HG03097 (cell line): ENCODE results near the gene KBTBD6.
"Not testable (repeated sequence)": the region's sequence is repeated elsewhere in the genome, so short reads cannot be mapped to it uniquely, and the experiment has no call there.

ENCODE experiments used
- ATAC-seq: cut with Tn5 transposase; IDR thresholded peaks from one replicate; pipeline ENCODE4 v1.9.1; 2021; ENCODE audit not compliant: unreplicated experiment, low FRiP score

KBTBD6 gene, protein sequence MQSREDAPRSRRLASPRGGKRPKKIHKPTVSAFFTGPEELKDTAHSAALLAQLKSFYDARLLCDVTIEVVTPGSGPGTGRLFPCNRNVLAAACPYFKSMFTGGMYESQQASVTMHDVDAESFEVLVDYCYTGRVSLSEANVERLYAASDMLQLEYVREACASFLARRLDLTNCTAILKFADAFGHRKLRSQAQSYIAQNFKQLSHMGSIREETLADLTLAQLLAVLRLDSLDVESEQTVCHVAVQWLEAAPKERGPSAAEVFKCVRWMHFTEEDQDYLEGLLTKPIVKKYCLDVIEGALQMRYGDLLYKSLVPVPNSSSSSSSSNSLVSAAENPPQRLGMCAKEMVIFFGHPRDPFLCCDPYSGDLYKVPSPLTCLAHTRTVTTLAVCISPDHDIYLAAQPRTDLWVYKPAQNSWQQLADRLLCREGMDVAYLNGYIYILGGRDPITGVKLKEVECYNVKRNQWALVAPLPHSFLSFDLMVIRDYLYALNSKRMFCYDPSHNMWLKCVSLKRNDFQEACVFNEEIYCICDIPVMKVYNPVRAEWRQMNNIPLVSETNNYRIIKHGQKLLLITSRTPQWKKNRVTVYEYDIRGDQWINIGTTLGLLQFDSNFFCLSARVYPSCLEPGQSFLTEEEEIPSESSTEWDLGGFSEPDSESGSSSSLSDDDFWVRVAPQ

DNA sequence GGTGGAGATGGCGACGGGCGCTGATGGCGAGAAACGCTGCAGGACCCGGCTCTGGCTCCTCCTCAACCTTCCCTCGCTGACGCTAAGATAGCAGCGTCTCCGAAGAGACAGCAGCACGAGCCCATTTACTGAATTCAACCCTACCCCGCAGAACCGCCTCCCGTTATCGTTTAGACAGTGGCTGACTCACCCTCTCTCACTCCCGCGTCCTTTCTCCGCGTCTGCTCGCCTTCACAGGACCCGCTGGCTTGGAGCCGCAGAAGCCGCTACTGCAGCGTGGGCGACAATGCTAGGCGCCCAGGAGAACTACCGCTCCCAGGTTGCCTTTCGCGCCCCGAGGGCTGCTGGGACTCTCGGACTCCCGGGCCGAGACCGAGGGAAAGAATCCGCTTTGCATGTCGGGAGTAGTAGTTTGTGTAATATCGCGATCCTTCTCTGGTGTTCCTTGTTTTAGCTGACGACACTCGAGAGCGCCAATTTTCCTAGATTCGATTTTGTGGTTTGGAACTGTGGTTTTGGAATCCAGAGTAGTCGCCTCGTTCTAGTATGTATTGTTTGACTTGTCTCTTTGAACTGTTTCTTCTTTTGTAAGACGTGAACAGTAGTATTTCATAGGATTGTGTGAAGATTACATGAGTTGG, at the start of gene KBTBD6:
KBTBD6 (minus strand) TSS at position 291 of the 641 bp plus-strand sequence. CDS start 291 bp downstream, outside the sequence.
- peak; percentile 98 for ATAC-seq

DNA sequence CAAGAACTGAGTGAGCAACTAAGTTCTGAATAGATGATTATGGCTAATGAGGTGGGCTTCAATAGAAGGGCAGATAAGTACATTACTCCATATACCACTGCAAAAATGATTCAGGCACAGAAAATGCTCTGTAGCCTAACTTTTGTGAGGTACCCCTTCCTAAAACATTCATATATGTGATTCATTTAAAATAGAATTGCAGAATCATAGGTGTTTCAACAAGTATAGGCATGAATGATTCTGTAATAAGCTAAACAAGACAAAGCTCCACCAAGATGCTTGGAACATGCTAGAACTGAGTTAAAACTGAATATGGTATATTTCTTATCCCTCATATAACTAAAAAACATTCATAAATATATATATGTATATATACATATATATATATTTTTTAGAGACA, 49.6 kb upstream of the KBTBD6 start:
- no peak for ATAC-seq

DNA sequence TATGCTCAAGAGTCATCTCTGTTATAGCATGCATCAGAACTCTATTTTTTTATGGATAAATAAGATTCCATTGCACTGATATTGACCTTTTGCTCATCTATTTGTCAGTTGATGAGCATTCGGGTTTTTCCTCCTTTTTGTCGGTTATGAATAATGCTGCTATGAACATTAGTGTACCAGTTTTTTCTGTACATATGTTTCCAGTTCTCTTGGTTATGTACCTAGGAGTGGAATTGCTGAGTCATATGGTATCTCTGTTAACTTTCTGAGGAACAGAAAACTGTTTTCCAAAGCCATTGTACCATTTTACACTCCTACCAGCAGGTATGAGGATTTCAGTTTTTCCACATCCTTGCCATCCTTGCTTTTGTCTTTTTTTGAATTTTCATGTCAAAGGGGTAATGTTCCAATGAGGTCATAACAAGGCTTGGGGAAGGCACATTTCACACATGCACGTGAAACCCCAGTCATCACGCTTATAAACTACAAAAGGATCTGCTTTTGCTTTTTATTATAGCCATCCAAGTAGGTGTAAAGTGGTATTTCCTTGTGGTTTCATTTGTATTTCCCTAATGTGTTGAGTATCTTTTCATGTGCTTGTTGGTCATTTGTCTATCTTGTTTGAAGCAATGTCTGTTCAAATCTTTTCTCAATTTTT, 47.1 kb upstream of the KBTBD6 start:
- ATAC-seq, result no peak

DNA sequence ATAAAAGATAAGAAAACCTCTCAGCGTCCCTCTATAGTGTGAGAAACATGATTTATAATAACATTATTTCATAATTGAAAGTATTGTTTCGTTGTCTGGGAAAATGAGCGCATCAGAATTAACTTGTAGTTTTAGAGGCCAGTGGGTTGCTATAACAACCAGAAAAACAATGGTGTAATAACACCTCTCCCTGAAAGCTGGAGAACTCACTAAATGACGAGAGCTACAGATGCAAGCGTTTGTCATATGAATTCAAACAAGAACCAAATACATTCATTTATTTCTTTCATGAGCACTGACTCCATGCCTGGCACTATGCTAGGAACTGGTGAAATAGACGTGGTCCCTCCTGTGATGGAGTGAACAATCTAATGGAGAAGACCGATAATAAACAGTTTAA, 45.4 kb upstream of the KBTBD6 start:
- ATAC-seq, result no peak

DNA sequence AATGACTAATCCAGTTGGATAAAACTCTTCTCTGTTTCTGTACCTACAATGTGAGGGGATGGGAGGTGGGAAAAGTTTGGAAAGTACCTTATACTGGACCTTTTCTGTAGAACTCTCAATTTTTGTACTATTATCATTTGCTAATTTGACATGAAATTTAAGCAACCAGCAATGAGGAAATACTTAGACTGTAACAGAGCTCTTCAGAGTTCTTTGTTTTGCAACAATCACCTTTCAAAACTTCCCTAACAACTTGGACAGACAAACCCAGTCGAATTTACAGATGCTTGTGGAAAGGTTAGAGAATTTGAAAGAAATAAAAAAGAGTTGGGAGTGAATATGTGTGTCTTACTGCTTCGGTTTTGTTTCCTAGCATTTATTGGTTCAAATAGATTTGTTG, 45.0 kb upstream of the KBTBD6 start:
- ATAC-seq, result no peak

DNA sequence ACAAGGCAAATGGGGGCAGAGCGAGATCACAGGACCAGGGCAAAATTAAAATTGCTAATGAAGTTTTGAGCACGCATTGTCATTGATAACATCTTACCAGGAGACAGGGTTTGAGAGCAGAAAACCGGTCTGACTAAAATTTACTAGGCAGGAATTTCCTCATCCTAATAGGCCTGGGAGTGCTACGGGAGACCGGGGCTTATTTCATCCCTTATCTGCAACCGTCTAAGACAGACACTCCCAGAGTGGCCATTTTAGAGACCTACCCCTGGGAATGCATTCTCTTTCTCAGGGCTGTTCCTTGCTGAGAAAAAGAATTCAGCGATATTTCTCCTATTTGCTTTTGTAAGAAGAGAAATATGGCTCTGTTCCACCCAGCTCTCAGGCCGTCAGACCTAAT, 43.0 kb upstream of the KBTBD6 start:
- ATAC-seq, result not testable (repeated sequence)

DNA sequence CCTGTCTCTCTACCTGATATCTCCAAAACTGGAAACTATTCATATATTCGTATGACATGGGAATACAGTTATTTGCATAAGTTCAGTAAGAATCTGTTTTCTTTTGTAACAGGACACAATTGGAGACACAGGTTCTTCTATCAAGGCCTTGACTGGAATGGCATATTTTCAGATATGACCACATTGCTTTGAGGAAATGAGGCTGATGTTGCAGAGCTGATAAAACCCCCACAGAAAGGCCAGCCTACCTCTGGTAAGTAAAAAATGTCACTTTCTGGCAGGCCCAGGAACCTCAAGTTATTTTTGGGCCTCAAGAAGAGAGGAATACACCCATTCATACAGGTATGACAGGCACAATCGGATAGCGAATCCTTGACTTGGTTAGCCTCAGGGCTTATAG, 29.5 kb upstream of the KBTBD6 start:
- ATAC-seq, result no peak

DNA sequence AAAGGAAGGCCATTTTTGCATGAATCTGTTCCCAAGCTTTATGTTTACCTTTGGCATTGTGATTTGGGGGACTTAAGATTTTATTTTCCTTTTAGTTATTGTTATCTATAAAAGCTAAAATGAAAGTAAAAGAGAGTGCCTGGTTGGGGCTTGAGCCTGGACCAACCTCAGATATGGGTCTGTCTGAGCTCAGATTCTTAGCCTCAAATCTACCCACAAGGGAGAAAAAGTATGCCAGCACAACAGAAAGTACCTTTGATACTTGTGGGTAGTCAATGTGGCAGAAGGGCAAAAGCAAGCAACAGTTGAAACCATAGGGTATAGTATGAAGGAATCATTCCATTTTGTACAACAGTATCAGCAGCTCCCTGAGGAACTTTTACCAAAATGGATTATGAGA, 26.6 kb upstream of the KBTBD6 start:
- no peak for ATAC-seq

DNA sequence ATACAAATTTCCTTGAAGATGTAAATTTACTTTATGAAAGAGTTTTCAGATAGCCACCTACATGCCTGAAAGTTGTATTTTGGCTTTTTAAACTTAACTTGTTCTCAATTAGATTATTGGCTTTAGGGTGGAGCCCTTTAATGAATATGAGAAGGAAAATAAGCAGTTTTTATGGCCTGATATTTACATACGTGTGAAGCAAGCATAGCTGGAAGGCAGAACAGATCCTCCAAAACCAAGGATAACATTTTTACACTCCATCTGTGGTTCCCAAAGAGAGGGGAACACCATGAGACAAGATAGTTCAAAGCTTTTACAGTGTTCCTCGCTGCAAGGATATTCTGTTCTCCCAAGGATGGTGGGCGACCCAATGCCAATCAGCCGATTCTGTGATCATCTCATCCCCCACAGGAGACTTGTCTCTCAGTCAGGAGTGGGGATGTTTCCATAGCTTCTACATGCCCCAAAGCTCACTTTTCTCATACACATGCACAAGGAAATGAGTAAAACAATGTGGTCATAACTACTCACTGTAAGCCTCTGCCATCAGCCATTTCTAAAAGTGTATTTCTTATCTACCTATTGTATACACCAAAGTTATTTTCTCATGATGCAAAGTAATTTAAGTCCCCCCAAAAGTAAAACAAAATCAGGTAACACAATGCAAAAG, 24.6 kb upstream of the KBTBD6 start:
- no peak for ATAC-seq

DNA sequence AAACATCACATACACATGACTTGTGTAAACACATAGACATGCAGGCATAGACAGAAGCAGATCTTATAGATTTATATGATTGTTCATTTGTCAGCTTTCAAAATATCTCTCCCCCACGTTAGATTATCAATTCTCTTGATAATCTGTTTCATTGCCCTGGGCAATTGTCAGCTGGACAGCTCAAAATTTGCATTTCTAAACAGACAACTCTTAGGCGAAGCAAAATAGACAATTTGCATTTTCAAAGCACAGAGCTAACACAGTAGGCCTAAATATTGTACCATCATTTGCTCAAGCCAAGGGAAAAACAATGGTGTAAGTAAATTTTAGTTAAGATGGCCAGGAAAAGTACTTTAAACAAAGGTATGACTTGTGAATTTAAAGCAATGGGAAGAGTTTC, 24.0 kb upstream of the KBTBD6 start:
- no peak for ATAC-seq

DNA sequence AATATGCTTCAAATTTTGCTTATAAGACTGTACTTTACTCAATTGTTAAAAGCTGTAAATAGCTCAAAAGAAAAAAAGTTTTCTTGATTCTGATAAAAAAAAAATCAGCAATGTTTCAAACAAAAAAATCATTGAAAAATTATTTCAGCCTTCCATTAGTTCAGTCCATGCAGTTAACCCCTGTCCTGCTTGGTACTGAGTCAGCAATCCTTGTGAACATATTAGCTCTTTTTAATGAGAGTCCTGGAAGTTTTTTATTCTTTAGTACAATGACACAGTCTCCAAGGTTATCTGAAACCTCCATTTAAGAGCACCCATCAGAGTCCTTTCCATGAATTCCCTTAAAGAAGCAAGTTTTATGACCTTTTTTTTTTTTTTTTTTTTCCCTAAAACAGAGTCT, 21.4 kb upstream of the KBTBD6 start:
- ATAC-seq, result no peak

DNA sequence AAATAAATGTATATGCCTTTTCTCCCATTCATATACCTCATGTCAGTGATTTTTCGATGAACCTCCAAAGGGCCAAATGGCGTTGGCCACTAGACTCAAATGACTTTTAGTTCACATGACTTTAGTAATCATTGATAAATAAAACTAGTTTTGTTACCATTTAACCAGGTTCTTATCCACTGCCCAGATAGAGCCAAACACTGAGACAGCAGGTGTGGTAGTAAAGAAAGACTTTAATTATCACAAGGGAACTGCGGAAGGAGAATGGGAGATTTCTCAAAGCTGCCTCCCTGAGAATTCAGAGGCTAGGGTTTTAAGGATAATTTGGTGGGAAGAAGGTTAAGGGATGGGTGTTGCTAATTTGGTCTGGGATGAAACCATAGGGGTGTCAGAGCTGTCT, 19.4 kb upstream of the KBTBD6 start:
- no peak for ATAC-seq

DNA sequence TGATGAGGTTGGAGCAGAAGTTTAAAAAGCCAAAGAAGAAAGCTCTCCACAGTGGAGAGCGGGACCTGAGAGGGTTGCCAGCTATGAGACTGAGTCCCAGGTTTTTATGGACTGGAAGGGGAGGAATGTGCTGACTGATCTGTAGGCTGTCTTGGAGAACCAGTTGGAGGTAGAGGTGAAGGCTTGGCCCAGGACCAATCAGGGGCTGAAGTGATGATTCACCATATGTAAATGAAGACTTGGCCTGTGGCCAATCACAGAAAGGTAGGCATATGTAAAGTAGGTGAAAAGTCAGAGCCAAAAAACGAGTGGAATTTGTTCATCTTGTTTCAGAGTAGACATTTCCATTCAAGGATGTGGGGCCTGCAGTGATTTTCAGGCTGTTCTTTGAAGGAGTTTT, 17.5 kb upstream of the KBTBD6 start:
- no peak for ATAC-seq

DNA sequence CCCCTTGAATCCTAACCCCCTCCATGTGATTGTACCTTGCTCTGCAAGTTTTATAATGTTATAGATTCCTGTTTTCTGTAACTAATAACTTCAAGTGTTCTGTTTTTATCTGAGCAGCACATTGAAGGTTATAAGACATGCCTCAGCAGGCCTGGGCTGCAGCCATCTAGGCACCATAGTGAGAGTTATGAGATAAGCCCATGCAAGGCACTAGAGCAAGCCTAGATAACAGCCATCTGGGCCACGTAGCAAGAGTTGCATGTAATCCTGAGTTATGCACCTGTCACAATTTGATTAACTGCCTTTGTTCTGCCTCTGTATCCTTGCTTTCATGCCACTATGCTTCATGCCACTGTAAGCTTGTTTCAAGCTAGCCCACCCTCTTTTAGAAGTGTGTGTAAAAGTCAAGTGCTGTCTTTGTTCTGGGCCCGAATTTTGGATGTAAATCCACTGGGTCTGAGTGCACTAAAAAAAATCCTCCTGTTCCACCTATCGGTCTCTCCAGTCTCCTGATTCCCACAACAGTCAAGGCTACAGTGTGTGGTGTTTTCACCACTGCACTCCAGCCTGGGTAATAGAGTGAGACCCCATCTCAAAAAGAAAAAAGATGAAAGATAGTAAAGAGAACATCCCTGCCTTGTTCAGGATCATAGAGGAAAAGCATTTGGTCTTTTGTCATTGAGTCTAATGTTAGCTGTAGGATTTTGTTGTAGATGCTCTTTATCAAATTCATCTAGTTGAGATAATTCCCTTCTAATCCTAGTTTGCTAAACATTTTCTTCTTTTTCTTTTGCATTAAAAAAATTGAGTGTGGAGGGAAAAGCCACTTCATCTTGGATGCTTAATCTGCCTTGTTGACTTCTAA, 16.0 kb upstream of the KBTBD6 start:
- ATAC-seq, result no peak

DNA sequence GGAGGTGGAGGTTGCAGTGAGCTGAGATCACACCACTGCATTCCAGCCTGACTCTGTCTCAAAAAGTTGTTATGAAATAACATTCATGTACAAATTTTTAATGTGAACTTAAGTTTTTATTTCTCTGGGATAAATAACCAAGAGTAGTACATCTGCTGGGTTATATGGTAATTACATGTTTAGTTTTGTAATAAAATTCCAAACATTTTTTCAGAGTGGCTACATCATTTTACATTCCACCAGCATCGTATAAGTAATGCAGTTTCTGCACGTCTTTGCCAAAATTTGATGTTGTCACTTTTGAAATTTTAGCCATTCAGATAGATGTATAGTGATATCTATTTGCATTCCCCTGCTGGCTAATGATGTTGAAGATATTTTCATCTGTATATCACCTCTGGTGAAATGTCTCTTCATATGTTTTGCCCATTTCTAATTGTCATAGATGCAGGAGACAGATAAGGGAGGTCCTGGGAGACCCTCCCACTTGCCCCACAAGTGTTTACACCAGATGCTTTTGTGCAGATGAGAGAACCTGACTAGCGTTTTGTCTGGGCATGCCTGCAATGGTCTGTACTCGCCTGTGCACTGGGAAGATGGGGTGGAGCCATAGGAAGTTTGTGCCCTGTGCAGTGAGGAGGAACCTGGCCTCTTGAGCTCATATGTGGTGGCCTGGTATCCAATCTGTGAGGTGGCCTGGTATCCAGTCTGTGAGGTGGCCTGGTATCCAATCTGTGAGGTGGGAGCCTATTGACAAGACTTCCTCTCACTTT, 12.7 kb upstream of the KBTBD6 start:
- no peak for ATAC-seq

DNA sequence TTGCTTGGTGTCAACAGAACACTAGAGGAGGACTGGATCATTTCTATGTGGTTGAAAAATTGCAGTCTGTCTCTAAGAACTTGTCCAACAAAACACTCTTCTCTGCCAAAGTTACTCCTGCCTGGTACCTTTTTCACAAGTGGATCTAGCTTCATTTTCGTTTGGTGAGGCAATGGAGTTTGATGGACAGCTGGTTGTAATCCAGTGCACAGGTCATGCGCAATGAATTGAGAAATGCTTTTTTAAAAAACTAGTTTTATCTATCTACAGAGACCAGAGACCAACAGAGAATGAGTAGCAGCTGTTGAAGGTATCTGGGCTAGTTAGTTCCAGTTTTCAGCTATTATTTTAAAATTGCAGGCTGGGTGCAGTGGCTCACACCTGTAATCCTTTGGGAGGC, 12.0 kb upstream of the KBTBD6 start:
- ATAC-seq, result no peak

DNA sequence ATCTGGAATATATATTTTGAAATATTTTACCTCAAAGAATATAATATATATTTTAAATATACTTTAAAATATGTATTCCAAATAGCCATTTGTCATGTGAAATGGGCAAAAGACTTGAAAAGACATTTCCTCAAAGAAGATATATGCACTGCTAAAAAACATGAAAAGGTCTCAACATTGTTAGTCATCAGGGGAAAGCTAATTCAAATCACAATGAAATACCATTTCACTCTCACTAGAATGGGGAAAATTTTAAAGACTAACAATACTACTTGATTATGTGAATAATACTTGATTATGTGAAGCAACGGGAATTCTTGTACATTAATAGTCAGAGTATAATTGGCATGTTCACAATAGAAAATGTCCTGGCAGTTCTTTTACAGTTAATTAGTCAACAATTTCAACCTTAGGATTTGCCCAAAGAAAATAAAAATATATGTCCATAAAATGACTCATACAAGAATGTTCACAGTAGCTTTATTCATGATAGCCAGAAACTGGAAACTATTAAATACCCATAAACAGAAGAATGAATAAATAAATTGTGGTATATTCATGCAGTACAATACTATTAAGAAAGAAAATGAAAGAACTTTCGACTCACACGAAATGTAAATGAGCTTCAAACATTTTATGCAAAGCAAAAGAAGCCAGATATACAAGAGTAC, 6.8 kb upstream of the KBTBD6 start:
- ATAC-seq, result no peak

DNA sequence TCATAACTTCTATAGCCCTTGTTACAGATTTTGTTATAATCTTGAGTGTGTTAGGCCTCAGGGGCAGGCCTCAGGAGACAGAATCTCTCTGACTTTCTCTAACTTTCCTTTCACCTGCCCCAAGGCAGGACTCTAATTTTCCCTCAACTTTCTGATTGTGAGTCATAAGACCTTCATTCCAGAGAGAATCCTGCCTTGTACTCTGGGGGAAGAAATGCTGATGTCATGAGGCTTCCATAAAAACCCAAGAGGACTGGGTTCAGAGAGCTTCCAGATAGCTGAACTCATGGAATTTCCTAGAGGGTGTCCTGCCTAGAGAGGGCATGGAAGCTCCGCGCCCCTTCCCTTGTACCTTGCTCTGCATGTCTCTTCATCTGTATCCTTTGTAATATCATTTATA, 5.3 kb upstream of the KBTBD6 start:
- ATAC-seq, result no peak
